ENCODE results near the gene SLC5A7.

The SLC5A7 gene

DNA sequence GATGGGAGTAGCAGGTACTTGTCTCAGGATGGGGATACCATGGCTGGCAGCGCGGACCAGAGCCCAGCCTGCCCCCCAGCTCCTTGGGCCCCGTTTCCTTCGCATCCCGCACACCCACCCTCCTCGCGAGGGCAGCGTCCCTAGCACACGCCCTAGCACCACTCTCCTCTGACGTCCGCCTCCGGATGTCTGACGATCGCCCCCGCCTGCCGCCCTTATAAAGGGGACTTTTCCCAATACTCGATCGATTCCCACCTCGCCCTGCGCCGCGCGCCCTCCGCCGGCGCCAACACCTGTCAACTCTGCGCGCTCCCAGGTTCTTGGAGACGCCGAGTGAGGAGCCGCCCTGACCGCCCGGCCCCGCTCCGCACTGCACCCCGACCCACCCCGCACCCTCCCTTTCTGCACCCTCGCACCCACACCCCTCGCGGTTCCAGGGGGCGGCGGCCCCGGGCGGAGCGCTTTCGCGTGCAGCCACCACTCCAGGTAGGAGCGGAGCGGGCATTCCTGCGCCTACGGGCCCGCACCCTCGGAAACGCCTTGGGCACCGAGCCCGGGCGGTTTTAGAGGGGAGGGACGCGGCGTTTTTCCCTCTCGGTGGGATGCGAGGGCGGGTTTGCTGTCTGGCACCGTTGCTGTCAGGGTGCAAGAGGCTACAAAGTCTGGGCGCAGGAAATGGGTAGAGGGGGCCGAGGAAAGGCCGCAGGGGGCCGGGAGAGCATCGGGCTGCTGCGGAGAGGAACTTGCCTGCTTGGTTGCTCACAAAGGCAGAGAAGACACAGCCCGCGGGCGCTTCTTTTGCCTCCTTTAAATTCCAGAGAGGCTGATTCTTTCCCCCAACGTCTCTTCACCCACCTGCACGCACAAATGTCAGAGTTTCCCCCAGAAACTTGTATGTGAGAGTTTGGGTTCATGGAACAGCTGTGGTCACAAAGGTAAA lies at the start of gene SLC5A7:
TSS of gene SLC5A7 (plus strand) at position 247 of the 940 bp plus-strand sequence. CDS start 1,632 bp downstream, outside the sequence.
- no peak for DNase-seq

DNA sequence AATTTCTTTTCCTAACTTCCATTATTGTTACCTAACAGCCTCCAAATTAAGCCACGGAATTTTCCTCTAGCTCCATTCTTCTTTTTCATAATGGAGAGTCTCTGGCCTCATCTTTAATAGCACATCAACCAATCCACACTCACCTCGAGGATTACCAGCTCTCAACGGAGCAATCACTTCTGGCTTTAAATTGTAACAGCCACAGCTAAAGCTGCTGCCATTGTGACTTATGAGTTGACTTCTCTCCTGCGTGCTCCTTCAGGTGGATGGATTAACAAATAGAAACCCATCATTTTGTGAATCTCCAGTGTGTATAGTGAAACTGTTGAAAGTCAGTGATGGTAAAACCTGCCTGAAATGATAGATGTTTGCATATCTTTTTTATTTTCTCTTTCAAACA lies 24.9 kb upstream of the SLC5A7 start:
- no peak for DNase-seq

DNA sequence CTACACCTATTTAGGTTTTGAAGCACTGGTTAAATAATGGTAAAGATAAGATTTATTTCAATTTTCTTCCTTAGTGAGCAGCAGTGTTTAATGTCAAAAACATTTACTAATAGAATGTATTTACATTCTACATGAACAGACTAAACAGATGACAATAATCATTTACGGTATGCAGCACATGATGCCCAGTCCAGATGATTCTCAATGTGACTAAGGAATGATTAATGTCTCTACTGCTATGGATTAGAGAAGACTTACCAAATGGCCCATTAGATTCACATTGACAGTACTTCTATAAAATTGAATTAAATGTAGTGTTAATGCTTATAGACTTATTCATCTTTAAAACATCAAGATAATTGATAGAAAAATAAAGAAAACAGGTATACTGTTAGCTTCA lies 22.1 kb upstream of the SLC5A7 start:
- DNase-seq: no peak

GRCh38 chr2:107984707-107985106 lies 1.6 kb upstream of the SLC5A7 start:
- no peak for DNase-seq

DNA sequence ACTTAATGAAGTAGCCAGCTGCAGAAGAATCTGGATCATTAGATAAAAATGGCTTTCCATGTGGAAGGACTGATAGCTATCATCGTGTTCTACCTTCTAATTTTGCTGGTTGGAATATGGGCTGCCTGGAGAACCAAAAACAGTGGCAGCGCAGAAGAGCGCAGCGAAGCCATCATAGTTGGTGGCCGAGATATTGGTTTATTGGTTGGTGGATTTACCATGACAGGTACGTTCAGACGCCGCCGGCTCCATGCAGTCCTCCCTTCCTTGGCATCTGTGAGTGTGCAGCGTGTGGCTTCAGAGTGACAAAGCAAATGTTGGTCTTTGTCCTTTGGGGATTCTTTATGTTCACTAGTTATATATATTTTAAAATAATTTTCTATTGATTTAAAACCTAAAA lies 1.8 kb downstream of the SLC5A7 start:
- DNase-seq: no peak

- DNase-seq: no peak
Observed at GRCh38 chr2:107989445-107989844, 3.1 kb downstream of the SLC5A7 start.

DNA sequence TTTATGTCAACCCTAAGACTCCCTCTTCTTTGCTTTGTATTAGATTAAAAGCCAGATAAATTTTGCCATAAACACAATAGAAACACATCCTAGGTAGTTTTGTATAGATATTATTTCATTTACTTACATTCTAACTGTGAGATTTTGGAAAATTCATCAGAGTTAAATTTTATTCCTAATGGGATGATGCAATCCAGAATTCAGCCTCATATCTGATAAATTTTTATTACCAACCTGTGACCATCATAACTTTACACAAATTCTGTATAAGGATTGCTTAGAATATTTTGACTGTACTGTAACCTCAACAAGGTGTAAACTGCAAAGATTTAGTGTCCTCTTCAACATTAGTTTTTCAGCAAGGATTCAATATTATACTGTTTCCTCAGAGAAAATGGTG lies 4.4 kb downstream of the SLC5A7 start:
- no peak for DNase-seq

DNA sequence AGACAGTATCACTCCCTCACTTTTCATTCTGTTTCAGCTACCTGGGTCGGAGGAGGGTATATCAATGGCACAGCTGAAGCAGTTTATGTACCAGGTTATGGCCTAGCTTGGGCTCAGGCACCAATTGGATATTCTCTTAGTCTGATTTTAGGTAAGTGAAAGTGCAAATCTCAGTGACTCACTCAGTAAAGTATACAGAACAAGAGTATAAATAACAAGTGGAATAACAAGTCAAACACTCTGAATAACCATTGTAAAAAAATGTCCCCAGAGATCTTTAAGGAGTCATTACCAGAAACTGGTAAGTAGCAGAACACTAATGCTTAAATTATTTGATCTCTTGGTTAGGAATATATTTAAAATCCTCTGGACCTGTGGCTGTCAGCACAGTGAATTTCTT lies 5.7 kb downstream of the SLC5A7 start:
- no peak for DNase-seq

DNA sequence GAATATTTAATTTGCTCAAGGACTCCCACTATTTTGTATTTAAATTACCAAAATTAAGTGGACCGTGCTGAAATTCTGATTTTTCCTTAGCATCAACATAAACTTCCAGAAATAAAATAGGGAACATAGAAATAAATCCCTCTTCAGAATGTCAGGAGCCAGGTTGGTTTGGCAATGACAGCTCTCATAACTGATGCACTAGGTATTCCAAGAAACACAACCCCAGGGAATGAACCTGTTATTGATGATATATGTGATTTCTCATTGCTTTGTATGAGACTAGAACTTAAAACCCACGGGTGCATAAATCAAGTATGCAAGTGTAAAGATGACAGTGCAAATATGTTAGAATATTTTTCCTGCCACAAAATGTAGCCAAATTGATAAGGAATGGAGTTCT lies 12.8 kb downstream of the SLC5A7 start:
- DNase-seq: no peak

GRCh38 chr2:108010912-108011591 lies 24.7 kb downstream of the SLC5A7 start:
- DNase-seq: no peak

DNA sequence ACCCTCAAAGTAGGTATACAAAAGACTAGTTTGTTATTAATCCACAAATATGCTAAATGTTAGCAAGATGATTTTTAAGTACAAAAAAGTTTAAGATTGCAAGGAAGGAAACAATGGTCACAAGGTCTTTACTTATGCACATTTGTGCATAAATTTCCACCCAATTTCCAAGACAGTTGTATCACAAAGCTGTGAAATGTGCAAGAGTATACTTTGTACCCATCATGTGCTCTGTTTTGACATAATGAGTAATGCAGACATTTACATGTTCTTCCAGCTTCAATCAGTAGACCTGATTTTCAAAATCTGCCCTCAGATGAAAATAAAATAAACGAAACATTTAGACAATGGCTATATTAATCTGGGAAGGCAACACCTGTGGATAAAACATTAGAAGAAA lies 27.0 kb downstream of the SLC5A7 start:
- DNase-seq: no peak

DNA sequence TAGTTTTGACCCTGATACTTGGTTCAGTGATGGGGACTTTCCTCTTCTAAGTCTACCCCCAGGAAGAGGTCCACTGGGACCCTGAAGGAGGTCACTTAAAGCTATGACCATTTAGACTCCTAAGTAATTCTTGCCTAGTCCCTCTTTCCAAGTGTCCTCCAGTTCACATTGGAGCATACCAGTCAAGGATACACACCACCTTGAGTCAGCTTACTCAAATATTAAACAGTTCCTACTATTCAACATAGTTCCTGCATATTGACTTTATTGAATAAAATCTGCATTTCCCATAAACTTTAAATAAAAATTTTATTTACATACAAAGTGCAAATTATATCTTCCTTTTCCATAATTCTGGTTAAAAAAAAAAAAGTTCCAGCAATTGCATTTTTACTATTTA lies 36.3 kb downstream of the SLC5A7 start:
- DNase-seq: no peak

DNA sequence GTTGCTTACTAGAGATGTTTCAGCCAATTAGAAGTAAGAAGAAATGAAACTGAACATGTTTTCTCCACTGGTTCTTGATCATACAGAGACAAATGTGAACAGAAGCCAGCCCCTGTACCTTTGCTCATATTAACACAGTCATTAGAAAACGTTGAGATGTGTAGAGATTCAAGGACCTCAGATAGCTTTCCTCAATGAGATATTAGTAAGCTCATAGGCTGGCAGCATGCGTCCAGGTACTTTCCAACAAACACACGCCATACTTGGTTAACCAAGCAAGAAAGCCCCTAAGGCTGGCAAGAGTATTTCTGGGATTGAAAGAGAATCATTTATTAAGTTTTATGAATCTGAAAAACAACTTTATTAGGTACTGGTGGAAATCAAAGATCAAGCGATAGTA lies 37.5 kb downstream of the SLC5A7 start:
- DNase-seq: no peak

DNA sequence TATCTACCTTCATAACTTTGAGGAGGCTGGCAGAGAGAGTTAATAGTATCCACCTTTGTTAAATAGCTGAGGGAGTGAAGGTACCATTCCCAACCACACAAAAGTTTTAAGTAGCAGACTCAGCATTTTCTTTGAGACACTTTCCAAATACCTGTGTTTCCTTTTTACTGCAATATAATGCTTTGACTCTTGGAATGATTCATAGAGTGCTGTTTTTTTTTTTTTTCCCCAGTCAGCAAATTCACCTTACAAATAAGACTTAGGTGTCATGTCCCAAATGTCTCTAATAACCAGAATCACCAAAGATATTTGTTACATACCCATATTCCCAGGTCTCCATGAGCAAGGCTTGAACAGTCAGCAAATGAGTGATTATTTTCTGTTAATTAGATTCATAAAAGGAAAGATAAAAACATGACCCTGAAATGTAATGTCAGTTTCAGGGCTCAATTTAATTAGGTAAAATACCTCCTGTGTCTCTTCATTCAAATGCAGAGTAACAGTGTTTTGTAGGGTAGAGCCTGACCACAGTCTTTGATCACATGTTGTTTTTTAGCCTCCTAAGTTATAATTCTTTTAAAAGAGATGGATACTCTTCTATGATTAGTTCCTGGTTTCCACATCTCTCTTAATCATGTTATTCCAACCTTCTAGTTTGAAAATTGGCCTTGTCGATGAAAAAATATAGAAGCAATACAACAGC lies 39.9 kb downstream of the SLC5A7 start:
- DNase-seq: no peak

GRCh38 chr2:108029496-108029895 lies 43.2 kb downstream of the SLC5A7 start:
- DNase-seq: no peak

- no peak for DNase-seq
Observed at GRCh38 chr2:108029912-108030311, 43.6 kb downstream of the SLC5A7 start.

DNA sequence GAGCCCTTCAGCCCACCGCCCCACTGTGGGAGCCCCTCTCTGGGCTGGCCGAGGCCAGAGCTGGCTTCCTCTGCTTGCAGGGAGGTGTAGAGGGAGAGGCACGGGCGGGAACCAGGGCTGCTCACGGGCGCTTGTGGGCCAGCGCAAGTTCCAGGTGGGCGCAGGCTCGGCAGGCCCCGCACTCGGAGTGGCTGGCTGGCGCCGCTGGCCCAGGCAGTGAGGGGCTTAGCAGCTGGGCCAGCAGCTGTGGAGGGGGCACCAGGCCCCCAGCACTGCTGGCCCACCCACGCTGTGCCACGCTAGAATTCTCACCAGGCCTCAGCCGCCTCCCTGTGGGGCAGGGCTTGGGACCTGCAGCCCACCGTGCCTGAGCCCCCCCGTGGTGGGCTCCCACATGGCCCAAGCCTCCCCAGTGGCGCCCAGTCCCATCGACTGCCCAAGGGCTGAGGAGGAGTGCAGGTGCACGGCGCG lies 45.2 kb downstream of the SLC5A7 start:
- no peak for DNase-seq

DNA sequence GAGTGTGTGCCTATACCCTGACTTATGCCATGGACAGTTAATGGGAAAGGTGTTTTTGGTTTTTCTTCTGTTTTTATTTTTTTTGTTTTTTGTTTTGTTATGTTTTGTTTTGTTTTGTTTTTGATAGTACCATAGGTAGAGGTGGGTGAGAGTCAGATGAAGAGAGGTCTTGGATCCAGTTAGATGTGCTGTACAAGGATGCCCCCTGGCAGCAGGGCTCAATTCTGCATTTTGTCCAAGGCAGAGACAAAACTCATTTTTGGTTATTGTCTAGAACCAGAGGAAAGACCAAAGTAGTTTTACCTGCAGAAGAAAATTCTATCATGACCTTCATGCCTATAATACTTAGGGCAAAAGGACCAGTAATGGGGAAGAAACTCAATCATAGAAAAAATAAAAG lies 48.5 kb downstream of the SLC5A7 start:
- DNase-seq: no peak

GRCh38 chr2:108048752-108049151 lies 62.4 kb downstream of the SLC5A7 start:
- DNase-seq: no peak

- DNase-seq: no peak
Observed at GRCh38 chr2:108058576-108059137, 72.3 kb downstream of the SLC5A7 start.

DNA sequence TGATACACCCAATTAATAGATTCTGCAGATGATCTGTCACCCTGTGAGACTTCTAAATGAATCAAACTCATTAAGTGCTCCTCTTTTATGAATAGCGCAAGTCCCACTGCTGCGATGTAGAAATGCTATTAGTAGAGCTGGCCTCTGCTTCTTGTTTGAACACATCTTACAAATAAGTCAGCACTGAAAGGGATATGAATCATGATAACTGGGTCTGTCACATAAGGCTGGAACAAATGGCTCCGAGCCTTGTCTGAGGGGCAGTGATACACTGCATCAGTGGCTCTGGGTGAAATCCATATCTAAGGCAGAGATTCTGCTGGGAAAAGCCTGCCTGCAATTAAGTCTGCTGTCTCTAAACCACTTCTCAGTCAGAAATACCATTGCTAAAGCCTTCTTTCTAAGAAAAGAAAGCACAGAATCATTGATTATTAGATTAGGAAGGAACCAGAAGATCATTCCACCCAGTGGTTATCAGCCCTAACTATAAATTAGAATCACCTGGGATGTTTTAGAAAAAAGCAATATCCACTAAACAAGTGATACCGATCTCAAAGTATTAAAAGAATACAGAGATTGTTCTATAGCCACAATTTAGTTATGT lies 75.2 kb downstream of the SLC5A7 start:
- DNase-seq: no peak

Measured in activated T-cell treated with anti-CD3 and anti-CD28 coated beads, Interleukin-2, amount 50 U/mL, for 48 hours (primary cell).